Fibroblast of upper back skin (primary cell): ENCODE results near the gene SMCO2.

Experiments used
- DNase-seq: peaks from one replicate; pipeline ENCODE4 v3.0.0-alpha.2; 2013

Gene SMCO2

GRCh38 chr12:27455589-27455988 is 9.1 kb downstream of the SMCO2 start:
- DNase-seq, result no peak

- no peak for DNase-seq
These were observed 10.1 kb downstream of the SMCO2 start for GRCh38 chr12:27456618-27457017.

GRCh38 chr12:27460471-27460978 is 14.0 kb downstream of the SMCO2 start:
- DNase-seq, result no peak

- peak; percentile 82 for DNase-seq
These were observed 15.7 kb downstream of the SMCO2 start for GRCh38 chr12:27462151-27462694.

GRCh38 chr12:27462851-27463250 is 16.3 kb downstream of the SMCO2 start:
- DNase-seq, result no peak

GRCh38 chr12:27463511-27464219 is 17.1 kb downstream of the SMCO2 start:
- DNase-seq, result no peak

- DNase-seq, result peak; percentile 61
These were observed 17.7 kb downstream of the SMCO2 start for GRCh38 chr12:27464220-27464554.

GRCh38 chr12:27467641-27468040 is 21.1 kb downstream of the SMCO2 start:
- no peak for DNase-seq

GRCh38 chr12:27468241-27468640 is 21.7 kb downstream of the SMCO2 start:
- no peak for DNase-seq

GRCh38 chr12:27469176-27469736 is 22.7 kb downstream of the SMCO2 start:
- no peak for DNase-seq

GRCh38 chr12:27472604-27473003 is 26.1 kb downstream of the SMCO2 start:
- DNase-seq, result no peak

GRCh38 chr12:27474344-27474743 is 27.8 kb downstream of the SMCO2 start:
- peak; percentile 90 for DNase-seq

GRCh38 chr12:27477049-27477448 is 30.5 kb downstream of the SMCO2 start:
- DNase-seq, result no peak

- no peak for DNase-seq
These were observed 32.4 kb downstream of the SMCO2 start for GRCh38 chr12:27478949-27479348.

GRCh38 chr12:27480016-27480415 is 33.5 kb downstream of the SMCO2 start:
- no peak for DNase-seq

- DNase-seq, result peak; percentile 57
These were observed 40.4 kb downstream of the SMCO2 start for GRCh38 chr12:27486961-27487360.

GRCh38 chr12:27488479-27488878 is 41.9 kb downstream of the SMCO2 start:
- no peak for DNase-seq

GRCh38 chr12:27491226-27491625 is 44.7 kb downstream of the SMCO2 start:
- DNase-seq, result no peak

- DNase-seq, result peak; percentile 30
These were observed 46.9 kb downstream of the SMCO2 start for GRCh38 chr12:27493260-27493940.

GRCh38 chr12:27497446-27497845 is 50.9 kb downstream of the SMCO2 start:
- DNase-seq, result no peak

GRCh38 chr12:27498149-27498548 is 51.6 kb downstream of the SMCO2 start:
- no peak for DNase-seq

GRCh38 chr12:27498761-27499160 is 52.2 kb downstream of the SMCO2 start:
- peak; percentile 29 for DNase-seq

GRCh38 chr12:27499377-27499776 is 52.8 kb downstream of the SMCO2 start:
- no peak for DNase-seq

- DNase-seq, result no peak
These were observed 54.0 kb downstream of the SMCO2 start for GRCh38 chr12:27500546-27500945.
